ENCODE data around the gene KCNQ2.

- no peak for TF ChIP-seq CTCF (conservative IDR thresholded peaks at IDR 0.05)
- TF ChIP-seq EZH2 (IDR thresholded peaks at IDR 0.05; ENCODE audit: low read depth) = no peak
Measured at GRCh38 chr20:63373996-63374395, 98.5 kb downstream of the KCNQ2 start.
